ENCODE measurements around the gene HOPX.
A peak's percentile ranks its signal among the peaks of the same experiment; 100 is the strongest.
"Not testable (repeated sequence)": the region's sequence is repeated elsewhere in the genome, so short reads cannot be mapped to it uniquely, and the experiment has no call there.

HOPX gene

DNA sequence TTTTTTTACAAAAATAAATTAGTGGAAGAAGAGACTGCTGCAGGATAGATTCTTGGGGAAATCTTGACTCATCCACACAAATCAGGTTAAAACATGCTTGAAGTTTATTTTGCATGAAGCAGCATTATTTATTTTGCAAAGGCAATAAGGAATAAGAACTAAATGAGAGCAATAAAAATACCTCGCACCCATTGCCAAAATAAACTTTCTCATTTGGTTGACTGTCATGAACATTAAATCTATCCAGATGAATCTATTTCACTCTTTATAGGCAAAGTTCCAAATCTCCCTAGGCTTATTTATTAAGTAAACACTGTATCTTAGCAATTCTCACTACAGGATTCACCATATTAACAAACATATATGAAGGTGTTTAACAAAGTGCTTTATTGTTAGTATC lies 58.9 kb downstream of the HOPX start:
- peak; percentile 38 to 75 for DNase-seq

- DNase-seq: no peak
Measured at GRCh38 chr4:56619816-56620215, 61.3 kb downstream of the HOPX start.

DNA sequence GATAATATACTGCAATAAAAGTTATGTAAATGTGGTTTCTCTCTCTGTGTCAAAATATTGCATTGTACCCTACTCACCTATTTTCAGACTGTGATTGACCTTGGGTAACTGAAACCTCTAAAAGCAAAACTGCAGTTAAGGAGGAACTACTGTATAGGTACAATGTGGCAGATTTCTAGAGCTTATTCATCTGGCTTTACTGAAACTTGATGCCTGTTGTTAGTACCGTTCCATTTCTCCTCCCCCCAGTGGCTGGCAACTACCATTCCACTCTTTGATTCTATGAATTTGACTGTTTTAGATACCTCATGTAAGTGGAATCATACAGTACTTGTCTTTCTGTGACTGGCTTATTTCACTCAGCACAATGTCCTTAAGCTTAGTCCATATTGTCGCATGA lies 61.9 kb downstream of the HOPX start:
- no peak for DNase-seq

DNA sequence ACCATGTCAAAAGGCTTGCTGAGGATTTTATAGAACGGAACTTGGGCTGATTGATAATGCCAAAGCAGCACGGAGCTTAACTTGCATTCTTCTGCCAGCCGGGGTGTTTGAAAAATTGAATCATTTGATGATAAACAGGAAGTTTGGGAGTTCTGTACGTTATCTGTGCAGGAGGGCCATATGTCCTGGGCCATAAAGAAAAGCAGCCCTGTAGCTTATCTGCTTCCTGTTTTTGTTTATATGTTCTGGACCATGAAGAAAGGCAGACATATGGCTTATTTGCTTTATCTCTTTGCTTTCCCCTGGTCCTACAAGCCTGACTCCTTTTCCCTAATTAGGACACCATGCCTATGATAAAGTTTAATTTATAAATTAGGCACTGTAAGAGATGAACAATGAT lies 62.4 kb downstream of the HOPX start:
- no peak for DNase-seq

DNA sequence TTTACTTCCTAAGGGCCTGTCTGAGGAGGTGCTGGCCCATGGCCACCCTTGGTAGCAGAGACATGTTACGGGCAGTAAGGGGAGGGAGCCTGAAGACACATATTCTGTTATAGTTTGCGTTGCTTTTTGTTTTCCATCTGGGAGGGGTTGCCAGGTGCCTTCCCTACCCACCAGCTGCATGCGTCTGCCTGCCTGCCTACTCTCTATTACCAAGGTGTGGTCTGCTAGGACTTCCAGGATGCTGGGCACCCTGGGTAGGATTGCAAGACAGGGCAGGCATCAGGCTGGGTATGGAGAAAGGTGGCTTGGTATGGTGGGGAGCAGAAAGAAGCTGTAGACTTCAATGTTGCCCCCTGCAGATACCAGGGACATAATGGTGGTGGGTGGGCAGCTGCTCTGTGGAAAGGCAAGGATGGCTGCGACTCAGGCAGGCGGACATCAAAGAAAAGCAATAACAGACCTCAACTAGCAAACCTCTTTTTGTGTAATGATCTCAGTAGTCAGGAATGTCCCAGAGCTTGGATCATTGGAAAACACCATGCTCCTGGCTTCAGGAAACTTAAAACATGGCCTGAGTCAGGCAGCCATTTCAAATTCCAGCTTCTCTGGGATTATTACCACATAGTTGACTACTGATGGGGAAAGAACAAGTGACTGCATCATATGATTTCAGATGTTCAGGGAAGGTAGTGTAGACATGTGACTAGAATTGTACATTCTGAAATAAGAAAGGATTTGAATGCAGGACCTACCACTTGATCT lies 67.8 kb downstream of the HOPX start:
- DNase-seq: no peak

DNA sequence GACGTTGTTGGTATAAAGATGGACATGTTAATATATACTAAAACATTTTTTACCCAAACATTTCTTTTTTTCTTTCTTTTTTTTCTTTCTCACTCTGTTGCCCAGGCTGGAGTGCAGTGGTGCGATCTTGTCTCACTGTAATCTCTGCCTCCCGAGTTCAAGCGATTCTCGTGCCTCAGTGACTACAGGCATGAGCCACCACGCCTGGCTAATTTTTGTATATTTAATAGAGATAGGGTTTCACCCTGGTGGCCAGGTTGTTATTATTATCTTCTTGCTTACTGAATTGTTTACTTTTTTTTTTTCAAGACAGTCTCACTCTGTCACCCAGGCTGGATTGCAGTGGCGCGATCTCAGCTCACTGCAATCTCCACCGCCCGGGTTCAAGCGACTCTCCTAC lies 68.8 kb downstream of the HOPX start:
- DNase-seq: no peak

DNA sequence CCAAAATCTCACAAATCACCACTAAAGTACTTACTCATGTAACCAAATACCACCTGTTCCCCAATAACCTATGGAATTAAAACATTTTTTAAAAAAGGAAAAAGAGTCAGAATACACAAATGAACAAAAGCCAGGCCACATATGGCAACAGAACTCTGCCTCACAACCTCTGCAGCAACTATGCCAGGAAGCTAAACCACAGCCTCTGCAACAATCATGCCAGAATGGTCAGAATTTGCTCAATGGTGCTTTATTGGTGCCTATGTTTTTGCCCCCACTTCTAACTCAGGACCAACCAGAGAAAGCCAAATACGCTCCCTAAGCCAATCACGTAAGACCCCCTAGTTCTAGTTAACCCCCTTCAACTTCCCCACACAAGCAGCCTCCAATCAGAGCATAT lies 69.6 kb downstream of the HOPX start:
- DNase-seq: no peak

GRCh38 chr4:56610170-56610569 lies 70.9 kb downstream of the HOPX start:
- not testable (repeated sequence) for DNase-seq

DNA sequence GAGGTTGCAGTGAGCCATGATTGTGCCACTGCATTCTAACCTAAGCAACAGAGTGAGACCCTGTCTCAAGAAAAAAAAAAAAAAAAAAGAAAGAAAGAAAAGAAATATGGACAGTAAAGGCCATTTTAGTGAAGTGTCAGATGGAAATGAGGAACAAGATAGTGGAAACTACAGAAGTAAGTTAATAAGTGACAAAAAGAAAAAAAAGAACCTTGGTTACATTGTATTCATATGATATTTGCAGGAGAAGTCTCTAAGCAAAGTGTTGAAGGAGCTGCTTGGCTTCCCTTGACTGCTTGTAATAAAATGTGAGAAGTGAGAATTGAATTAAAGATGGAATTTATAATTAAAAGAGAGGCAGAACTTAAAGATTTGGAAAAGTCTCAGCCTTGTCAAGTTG lies 73.2 kb downstream of the HOPX start:
- no peak for DNase-seq

GRCh38 chr4:56606385-56606784 lies 74.7 kb downstream of the HOPX start:
- no peak for DNase-seq

GRCh38 chr4:56605464-56605863 lies 75.6 kb downstream of the HOPX start:
- DNase-seq: not testable (repeated sequence)

DNA sequence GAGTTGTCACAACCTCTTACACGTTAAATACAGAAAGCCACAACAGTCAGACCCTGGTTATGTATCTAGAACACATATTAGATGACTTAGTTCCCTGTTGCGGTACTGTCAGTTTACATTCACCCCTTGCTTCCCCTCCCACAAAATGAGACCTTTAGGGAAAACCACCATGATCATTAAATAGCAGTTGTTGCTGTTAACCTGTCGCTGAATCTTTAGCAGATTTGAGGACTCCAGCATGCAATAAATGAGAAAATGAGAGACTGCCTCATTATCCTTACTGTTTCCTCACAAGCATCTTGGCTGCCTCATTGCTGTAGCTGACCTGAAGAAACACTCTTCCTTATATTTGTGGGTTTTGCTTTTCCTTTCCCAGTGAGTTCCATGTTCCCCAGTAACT lies 77.8 kb downstream of the HOPX start:
- DNase-seq: no peak
